HepG2 (cell line): ENCODE data around the gene DLL1. TPM values are rescaled to one million over a fixed set of nuclear protein-coding genes. Genes with fewer than 3 reads are reported as not detected.

Experiments used
- ATAC-seq: fragments of 200-7000 bp; cut with Tn5 transposase; 3 replicates; pipeline ENCODE4 v1.9.1; 2020; ENCODE audit warnings: mild to moderate bottlenecking, moderate library complexity
- BruUV-seq: library from RNA; stranded (reverse); fragments of 400-500 nt; replicated peaks from 2 replicates; lab custom pipeline; 2021; lab: Mats Ljungman, UMichigan
- CTCF ChIA-PET: fragments of 300-600 bp; formaldehyde crosslinking; extraction: SDS; loops from one replicate; lab custom pipeline; 2021; ENCODE audit warnings: low total read pairs, inconsistent platforms, low intra/inter-chr PET ratio; lab: Yijun Ruan, JAX
- POLR2A ChIA-PET: fragments of 350-600 bp; sonication (Branson Sonifier 250); formaldehyde crosslinking; loops from one replicate; lab custom pipeline; 2020; ENCODE audit warnings: antibody characterized with exemption, inconsistent platforms; lab: Yijun Ruan, JAX
- DNase-seq: peaks from one replicate; pipeline ENCODE4 v3.0.0-alpha.2; 2015; ENCODE audit warnings: low spot score
- FAIRE-seq: peaks from 3 replicates; lab custom pipeline; 2011; peaks lifted over from hg19 to GRCh38; lab: Jason Lieb, UNC
- H2AFZ ChIP-seq: one replicate; pipeline ENCODE4 v1.6.1; 2011; ENCODE audit warnings: low read length, inconsistent platforms
- H3K27ac ChIP-seq: fragments of 300-600 bp; 3 replicates; pipeline ENCODE4 v1.8.0; 2011; ENCODE audit warnings: mixed run types, mild to moderate bottlenecking, mixed read lengths, low read length, inconsistent platforms; ENCODE audit not compliant: insufficient read depth; ENCODE audit errors: extremely low read length
- H3K27me3 ChIP-seq, 2 experiments: fragments of 200-600 bp in 1 of 2; 2 replicates in 1 of 2; 3 replicates in 1 of 2; pipeline versions ENCODE4 v1.6.0 to v1.8.0; 2011; ENCODE audit warnings: low read length in 2 of 2, mild to moderate bottlenecking in 2 of 2, moderate library complexity in 2 of 2, inconsistent platforms in 1 of 2; ENCODE audit not compliant: insufficient read depth in 2 of 2, control insufficient read depth in 1 of 2
- H3K36me3 ChIP-seq, 2 experiments: fragments of 200-600 bp in 1 of 2; replicated peaks in 1 of 2; 2 replicates in 1 of 2; 3 replicates in 1 of 2; pipeline versions ENCODE4 v1.5.1 to v1.8.0; 2011; ENCODE audit warnings: low read length in 2 of 2, inconsistent platforms in 1 of 2; ENCODE audit not compliant: insufficient read depth in 2 of 2, control insufficient read depth in 1 of 2
- H3K4me1 ChIP-seq: 2 replicates; pipeline ENCODE4 v1.5.1; 2012; ENCODE audit warnings: low read length, inconsistent platforms; ENCODE audit not compliant: insufficient read depth
- H3K4me2 ChIP-seq: 2 replicates; pipeline ENCODE4 v1.6.0; 2011; ENCODE audit warnings: low read depth, low read length, inconsistent platforms
- H3K4me3 ChIP-seq, 3 experiments: fragments of 200-600 bp in 1 of 3; sonication (generic), shearing (Covaris generic) in 1 of 3; replicated peaks in 1 of 3; 2 replicates each; pipeline ENCODE4 v1.5.1; 2011 to 2016; ENCODE audit warnings: low read length in 3 of 3, inconsistent platforms in 2 of 3, low read depth in 2 of 3, mild to moderate bottlenecking in 2 of 3, control low read depth in 1 of 3, mixed read lengths in 1 of 3; ENCODE audit not compliant: insufficient read depth in 1 of 3
- H3K79me2 ChIP-seq: one replicate; pipeline ENCODE4 v1.6.1; 2011; ENCODE audit warnings: low read length, inconsistent platforms; ENCODE audit not compliant: insufficient read depth
- H3K9ac ChIP-seq: 2 replicates; pipeline ENCODE4 v1.6.0; 2011; ENCODE audit warnings: mild to moderate bottlenecking, low read depth, low read length, inconsistent platforms; ENCODE audit not compliant: insufficient read depth
- H3K9me3 ChIP-seq: 2 replicates; pipeline ENCODE4 v1.5.1; 2012; ENCODE audit warnings: mild to moderate bottlenecking, low read length
- H4K20me1 ChIP-seq: 2 replicates; pipeline ENCODE4 v1.6.0; 2011; ENCODE audit warnings: inconsistent platforms, mild to moderate bottlenecking, low read length, moderate library complexity; ENCODE audit not compliant: insufficient read depth
- CEBPB ChIP-seq: IDR thresholded peaks from 2 replicates; pipeline ENCODE4 v1.6.1; 2011; ENCODE audit warnings: low read depth, low read length, improper control_type of control experiment, borderline replicate concordance
- DNMT1 ChIP-seq: sonication (generic); formaldehyde crosslinking; IDR thresholded peaks from 2 replicates; pipeline ENCODE4 v1.5.1; 2020; ENCODE audit warnings: mild to moderate bottlenecking, missing genetic modification reagents
- RORA ChIP-seq: sonication (generic); formaldehyde crosslinking; IDR thresholded peaks from 2 replicates; pipeline ENCODE4 v1.5.0; 2020; ENCODE audit warnings: mild to moderate bottlenecking, missing genetic modification reagents, moderate library complexity
- ZNF687 ChIP-seq: sonication (generic); formaldehyde crosslinking; IDR thresholded peaks from 2 replicates; pipeline ENCODE4 v1.5.1; 2020; ENCODE audit warnings: mild to moderate bottlenecking, missing genetic modification reagents, moderate library complexity
- WGBS: methylation state at CpG from one replicate; pipeline ENCODE4 v1.1.6; 2017; ENCODE audit warnings: low lambda C conversion rate; 5-methylcytosine and 5-hydroxymethylcytosine counted together
- in situ Hi-C: cut with HindIII; loops from 2 replicates; pipeline ENCODE4 v1.10.0; 2017; ENCODE audit warnings: low pct_unique_long_range_greater_than_20kb; ENCODE audit not compliant: extremely low pct_ligation_motif_present
- intact Hi-C: fragments of 100-400 bp; cut with micrococcal nuclease; formaldehyde crosslinking; loops from one replicate; pipeline ENCODE4 v1.10.0; 2022; ENCODE audit not compliant: unreplicated experiment
- polyA plus RNA-seq, 8 experiments: library from polyadenylated mRNA; depleted of rRNA in 3 of 8; stranded (reverse) in 7 of 8; unstranded in 1 of 8; fragments of >200 nt; fragmentation: Illumina TruSeq in 4 of 8; extraction: Trizol in 4 of 8; gene quantifications; 2 replicates each; pipeline versions ENCODE4 v1.2.1 to v1.2.3, GENCODE V29; 2011 to 2016; ENCODE audit warnings: low read depth in 4 of 8, missing spikeins in 1 of 8, mixed read lengths in 1 of 8; ENCODE audit not compliant: insufficient read depth in 1 of 8
- total RNA-seq, 5 experiments: library from RNA; depleted of rRNA; stranded (reverse); fragments of >200 nt; fragmentation: Illumina TruSeq; extraction: Trizol; gene quantifications; 2 replicates each; pipeline ENCODE4 v1.2.3, GENCODE V29; 2016; ENCODE audit warnings: low read depth in 1 of 5

DLL1 gene
- total and polyA plus RNA-seq, 2 of the 13 experiments (the other 11 are each of a cell fraction or from before 2014, with no cell fraction given) = not detected

- no peak overlapping the region for H3K4me3 ChIP-seq
- TF ChIP-seq ZNF687 (CRISPR knock-in tag) (0 out of 2 replicates have a peak, but pooled peaks have one; percentile 17), RORA (CRISPR knock-in tag) (no peak), DNMT1 (CRISPR knock-in tag) (0 out of 2 replicates have a peak, but pooled peaks have one; percentile 41), CEBPB (peak; percentile 72; the same call in 1 of the 2 replicates)
- no peaks in the 10 kb centered on the region for H3K4me1 ChIP-seq
- FAIRE-seq (no peak), ATAC-seq (no peak), DNase-seq (no peak)
- BruUV-seq = no TSS peak
- peaks cover 48 to 98% of the 10 kb centered on the region in 2 experiments for H3K27me3 ChIP-seq
- H3K9me3 ChIP-seq = no peaks in the 10 kb centered on the region
- H3K36me3 ChIP-seq = no peaks in the 10 kb centered on the region
- POLR2A ChIA-PET = no interaction called here
- H3K79me2 ChIP-seq = no peaks in the 10 kb centered on the region
- H4K20me1 ChIP-seq = no peaks in the 10 kb centered on the region
- CTCF ChIA-PET = no interaction called here
- intact Hi-C loops = no loop called here
- H2AFZ ChIP-seq = no peak overlapping the region
- in situ Hi-C loops = no loop called here
- WGBS = 65% methylated on average over 36 of the region's 41 CpGs
- no peak overlapping the region for H3K4me2 ChIP-seq
- no peak overlapping the region for H3K27ac ChIP-seq
- no peak overlapping the region for H3K9ac ChIP-seq
Measured at GRCh38 chr6:170251776-170252571, 38.9 kb downstream of the DLL1 start.
